ENCODE data around the gene TENT4A. TPM values are rescaled to one million over a fixed set of nuclear protein-coding genes. Genes with fewer than 3 reads are reported as not detected.

The TENT4A gene
- total and polyA plus RNA-seq, 10 of the 15 experiments (the other 5 are each of a cell fraction or from before 2014, with no cell fraction given) = 1.4 to 30.6 (median 12.5) TPM

GRCh38 chr5:6760686-6761085, 47.5 kb downstream of the TENT4A start (continued):
- TF ChIP-seq CUX1 (IDR thresholded peaks at IDR 0.05; ENCODE audit: insufficient replicate concordance, low read depth, low read length) (no peak), SP1 (IDR thresholded peaks at IDR 0.05; ENCODE audit: low read depth, low read length) (no peak), TBL1XR1 (IDR thresholded peaks at IDR 0.05; ENCODE audit: low read depth, low read length) (no peak), ELK1 (IDR thresholded peaks at IDR 0.05; ENCODE audit: low read depth, low read length) (no peak)

GRCh38 chr5:6761333-6761732, 48.1 kb downstream of the TENT4A start:
- Histone ChIP-seq H3K4me3 (no peak overlapping the region), H3K79me2 (ENCODE audit: control insufficient read depth, insufficient read depth, low read length) (no peaks in the 10 kb centered on the region), H3K36me3 (ENCODE audit: control insufficient read depth in 2 of 2, insufficient read depth in 2 of 2, low read length in 1 of 2) (peaks cover under 1 to 3% of the 10 kb centered on the region in 2 experiments; a peak in 3 of 4 replicates), H3K4me2 (ENCODE audit: control insufficient read depth, insufficient read depth) (no peak overlapping the region), H3K4me1 (ENCODE audit: control insufficient read depth, insufficient read depth, low read length) (no peaks in the 10 kb centered on the region), H3K9me3 (replicated peaks; ENCODE audit: control insufficient read depth, insufficient read depth, low read length) (no peaks in the 10 kb centered on the region), H3K27me3 (replicated peaks in 1 of 2; ENCODE audit: control insufficient read depth in 2 of 2, insufficient read depth in 2 of 2, low read length in 1 of 2) (no peaks in the 10 kb centered on the region), H2AFZ (ENCODE audit: control insufficient read depth, low read depth, low read length) (no peak overlapping the region), H4K20me1 (ENCODE audit: control insufficient read depth, insufficient read depth) (no peaks in the 10 kb centered on the region), H3K27ac (ENCODE audit: control insufficient read depth, insufficient read depth) (no peak overlapping the region), H3K9ac (ENCODE audit: control insufficient read depth, insufficient read depth, low read length) (no peak overlapping the region)
- ATAC-seq = no peak
- no peak for DNase-seq (ENCODE audit: low read depth, low spot score)
- RAD21 ChIA-PET (ENCODE audit: unreplicated experiment) = no interaction called here
- SMC1A ChIA-PET (ENCODE audit: uncharacterized antibody, unreplicated experiment) = interaction anchor here (1.0 kb wide), 1 partner anchor 9 kb away, joined by 3 read pairs; no protein-coding TSS in a partner anchor
- no peak for TF ChIP-seq HDGF (IDR thresholded peaks at IDR 0.05)
- no peak for TF ChIP-seq BCLAF1 (IDR thresholded peaks at IDR 0.05)
- POLR2A ChIA-PET = no interaction called here
- intact Hi-C loops (cut with micrococcal nuclease; ENCODE audit: unreplicated experiment) (loop anchor here (10.0 kb wide), 1 partner anchor 993 kb away; no protein-coding TSS in a partner anchor), in situ Hi-C loops (cut with MboI) (no loop called here)
- BruUV-seq (replicated peaks) = no TSS peak
- CTCF ChIA-PET = no interaction called here
- no peak for FAIRE-seq
